GM12864 (cell line): ENCODE results near the gene CFAP251.

Experiments
- DNase-seq: peaks from one replicate; pipeline ENCODE4 v3.0.0-alpha.2; 2011; ENCODE audit warnings: low read depth
- H3K4me3 ChIP-seq: 2 replicates; pipeline ENCODE4 v1.5.1; 2011; ENCODE audit warnings: mild to moderate bottlenecking, low read depth, low read length, control low read depth
- CTCF ChIP-seq: IDR thresholded peaks from 2 replicates; pipeline ENCODE4 v1.5.1; 2011; ENCODE audit warnings: low read depth, mild to moderate bottlenecking, moderate library complexity, low read length, control low read depth, inconsistent platforms; ENCODE audit errors: missing control alignments

Gene CFAP251

GRCh38 chr12:122006186-122006926, 88.0 kb downstream of the CFAP251 start:
- TF ChIP-seq CTCF = no peak
- no peak overlapping the region for H3K4me3 ChIP-seq
- no peak for DNase-seq

- no peak for DNase-seq
- TF ChIP-seq CTCF = no peak
- H3K4me3 ChIP-seq = no peak overlapping the region
Observed at GRCh38 chr12:122009741-122010140, 91.3 kb downstream of the CFAP251 start.

DNA sequence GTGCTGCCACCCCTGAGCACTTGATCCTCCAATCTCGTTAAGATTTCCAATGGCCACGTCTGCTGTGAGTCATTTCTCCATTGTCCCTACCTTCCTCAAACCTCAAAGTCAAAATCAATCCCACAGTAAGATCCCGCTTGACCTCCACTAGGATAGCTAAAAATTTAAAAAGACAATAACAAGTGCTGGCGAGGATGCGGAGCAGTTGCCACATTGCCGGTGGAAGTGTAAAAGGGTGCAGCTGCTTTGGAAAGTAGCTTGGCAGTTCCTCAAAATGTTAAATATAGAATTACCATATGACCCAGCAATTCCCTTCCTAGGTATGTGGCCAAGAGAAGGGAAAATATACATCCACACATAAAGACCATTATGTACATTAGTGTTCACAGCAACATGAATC, 93.8 kb downstream of the CFAP251 start:
- H3K4me3 ChIP-seq = no peak overlapping the region
- no peak for DNase-seq
- TF ChIP-seq CTCF = no peak

DNA sequence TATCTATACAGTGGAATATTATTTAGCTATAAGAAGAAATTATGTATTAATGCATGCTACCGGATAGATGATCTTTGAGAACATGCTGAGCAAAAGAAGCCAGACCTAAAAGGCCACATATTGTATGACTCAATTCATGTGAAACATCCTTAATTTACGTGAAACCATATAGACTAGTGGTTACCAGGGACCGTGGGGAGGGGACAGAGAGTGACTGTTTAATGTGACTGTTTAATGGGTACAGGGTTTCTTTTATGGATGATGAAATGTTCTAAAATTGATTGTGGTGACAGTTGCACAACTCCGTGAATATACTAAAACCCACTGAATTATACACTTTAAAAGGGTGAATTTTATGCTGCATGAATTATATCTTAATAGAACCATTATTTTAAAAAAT, 94.7 kb downstream of the CFAP251 start:
- no peak for TF ChIP-seq CTCF
- DNase-seq = no peak
- H3K4me3 ChIP-seq = no peak overlapping the region

DNA sequence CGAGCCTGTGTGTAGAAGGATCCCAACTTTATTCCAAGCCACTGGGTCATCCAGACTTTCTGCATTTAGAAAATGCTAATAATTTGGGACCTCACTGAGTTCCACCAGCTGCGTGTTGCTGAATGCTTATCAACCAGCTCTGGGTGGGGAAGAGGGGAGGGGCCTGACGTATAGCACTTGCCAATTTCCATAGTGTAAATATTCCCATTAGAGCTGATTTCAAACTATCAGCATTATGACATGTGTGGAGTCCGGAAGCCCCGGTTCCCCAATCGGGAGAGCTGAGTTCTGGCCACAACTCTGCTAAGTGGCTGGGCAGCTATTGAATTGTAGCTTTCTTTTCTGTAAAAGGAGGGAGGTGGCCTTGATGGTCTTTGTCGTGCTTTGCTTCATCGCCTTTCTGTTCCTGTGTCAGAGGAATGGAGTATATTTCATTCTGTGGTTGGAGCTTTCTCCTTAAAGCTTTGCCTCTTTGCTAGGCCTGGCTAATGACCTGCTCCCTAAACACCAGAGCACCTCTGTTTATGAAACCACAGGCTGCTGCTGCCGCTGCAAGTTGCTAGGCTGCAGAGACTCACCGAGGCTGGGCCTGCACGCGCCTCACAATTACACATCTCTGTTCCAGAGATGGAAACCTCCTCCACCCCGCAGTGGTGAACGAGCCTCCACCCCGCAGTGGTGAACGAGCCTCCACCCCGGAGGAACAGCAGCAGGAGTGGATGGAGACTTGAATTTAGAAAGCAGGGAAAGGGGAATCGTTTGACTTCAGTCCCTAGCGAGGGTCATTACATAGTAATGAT, 95.6 kb downstream of the CFAP251 start:
- TF ChIP-seq CTCF = no peak
- no peak overlapping the region for H3K4me3 ChIP-seq
- DNase-seq = no peak

GRCh38 chr12:122014781-122015180, 96.4 kb downstream of the CFAP251 start:
- DNase-seq = no peak
- TF ChIP-seq CTCF = no peak
- no peak overlapping the region for H3K4me3 ChIP-seq
